Keratinocyte (primary cell): ENCODE measurements around the gene DCK.

ENCODE experiments used
- CTCF ChIP-seq, 3 experiments: IDR thresholded peaks in 1 of 3; conservative IDR thresholded peaks in 1 of 3; optimal IDR thresholded peaks in 1 of 3; 2 replicates in 2 of 3; 3 replicates in 1 of 3; pipeline versions ENCODE3 to v1.5.1; 2011; ENCODE audit warnings: low read length in 3 of 3, mild to moderate bottlenecking in 3 of 3, moderate library complexity in 2 of 3, control low read depth in 1 of 3, inconsistent platforms in 1 of 3; ENCODE audit not compliant: insufficient read depth in 2 of 3; ENCODE audit errors: extremely low read depth in 1 of 3
- EZH2 ChIP-seq: IDR thresholded peaks from one replicate; pipeline ENCODE4 v1.6.1; 2012; ENCODE audit warnings: inconsistent platforms, mild to moderate bottlenecking, low read length, moderate library complexity

GRCh38 chr4:71025654-71026053, 32.2 kb downstream of the DCK start:
- TF ChIP-seq CTCF (optimal IDR thresholded peaks at IDR 0.05 in 1 of 3, IDR thresholded peaks at IDR 0.05 in 1 of 3, conservative IDR thresholded peaks at IDR 0.05 in 1 of 3; ENCODE audit: extremely low read depth in 1 of 3, insufficient read depth in 2 of 3, low read length in 3 of 3) (no peak), EZH2 (no peak)
